Astrocyte of the hippocampus (primary cell): ENCODE measurements around the gene TMEM190.

Experiments used
- DNase-seq: peaks from one replicate; pipeline ENCODE4 v3.0.0; 2011; ENCODE audit warnings: low read depth, low spot score

TMEM190 gene

GRCh38 chr19:55352040-55352439 lies 24.6 kb upstream of the TMEM190 start:
- DNase-seq, result no peak

GRCh38 chr19:55352549-55353145 lies 24.0 kb upstream of the TMEM190 start:
- no peak for DNase-seq

GRCh38 chr19:55353356-55353802 lies 23.2 kb upstream of the TMEM190 start:
- DNase-seq, result no peak

- peak; percentile 80 for DNase-seq
Measured at GRCh38 chr19:55353803-55354697, 22.6 kb upstream of the TMEM190 start.

- DNase-seq, result no peak
Measured at GRCh38 chr19:55354698-55355212, 21.9 kb upstream of the TMEM190 start, which contains the start of gene COX6B2. COX6B2 (minus strand) TSS chr19:55354719; CDS start chr19:55354521, 198 bp downstream.

- DNase-seq, result no peak
Measured at GRCh38 chr19:55355213-55355821, 21.3 kb upstream of the TMEM190 start.

- DNase-seq, result no peak
Measured at GRCh38 chr19:55358493-55358892, 18.1 kb upstream of the TMEM190 start.

GRCh38 chr19:55358943-55359908 lies 17.4 kb upstream of the TMEM190 start:
- no peak for DNase-seq

GRCh38 chr19:55360902-55361301 lies 15.7 kb upstream of the TMEM190 start:
- DNase-seq, result no peak

GRCh38 chr19:55362174-55362989 lies 14.2 kb upstream of the TMEM190 start:
- DNase-seq, result no peak

GRCh38 chr19:55362990-55363716 lies 13.5 kb upstream of the TMEM190 start, which contains the start of gene GARIN5B:
GARIN5B (minus strand) TSS chr19:55363260; CDS start chr19:55363066, 194 bp downstream.
- DNase-seq, result no peak

GRCh38 chr19:55365245-55365644 lies 11.4 kb upstream of the TMEM190 start:
- no peak for DNase-seq

- DNase-seq, result no peak
Measured at GRCh38 chr19:55365964-55366363, 10.7 kb upstream of the TMEM190 start.

GRCh38 chr19:55366790-55367189 lies 9.8 kb upstream of the TMEM190 start:
- no peak for DNase-seq

- DNase-seq, result no peak
Measured at GRCh38 chr19:55368106-55368505, 8.5 kb upstream of the TMEM190 start.

- DNase-seq, result peak; percentile 81
Measured at GRCh38 chr19:55368701-55369563, 7.7 kb upstream of the TMEM190 start.

- peak; percentile 83 for DNase-seq
Measured at GRCh38 chr19:55369653-55370304, 6.8 kb upstream of the TMEM190 start.
